Activated CD8-positive, alpha-beta memory T cell treated with anti-CD3 and anti-CD28 coated beads, Interleukin-2, amount 50 U/mL, for 24 hours (primary cell): ENCODE results near the gene TMEM61.
"Not testable (repeated sequence)": the region's sequence is repeated elsewhere in the genome, so short reads cannot be mapped to it uniquely, and the experiment has no call there.

ENCODE experiments used
- DNase-seq: peaks from one replicate; pipeline ENCODE4 v3.0.0-alpha.2; 2020; ENCODE audit errors: extremely low read depth

Gene TMEM61

GRCh38 chr1:54962612-54963395 lies 17.6 kb upstream of the TMEM61 start:
- no peak for DNase-seq

- DNase-seq = not testable (repeated sequence)
Observed at GRCh38 chr1:54963829-54964228, 16.6 kb upstream of the TMEM61 start.

GRCh38 chr1:54965624-54966340 lies 14.6 kb upstream of the TMEM61 start:
- no peak for DNase-seq

- DNase-seq = no peak
Observed at GRCh38 chr1:54967372-54967771, 13.1 kb upstream of the TMEM61 start.

GRCh38 chr1:54968551-54968950 lies 11.9 kb upstream of the TMEM61 start:
- no peak for DNase-seq

- DNase-seq = no peak
Observed at GRCh38 chr1:54969879-54970278, 10.5 kb upstream of the TMEM61 start.

GRCh38 chr1:54970901-54971300 lies 9.5 kb upstream of the TMEM61 start:
- DNase-seq = no peak

GRCh38 chr1:54971317-54971791 lies 9.1 kb upstream of the TMEM61 start:
- DNase-seq = no peak

- no peak for DNase-seq
Observed at GRCh38 chr1:54972436-54972835, 8.0 kb upstream of the TMEM61 start.

- DNase-seq = no peak
Observed at GRCh38 chr1:54973205-54973921, 7.1 kb upstream of the TMEM61 start.

GRCh38 chr1:54975356-54976108 lies 4.9 kb upstream of the TMEM61 start:
- DNase-seq = no peak

GRCh38 chr1:54976747-54977146 lies 3.7 kb upstream of the TMEM61 start:
- no peak for DNase-seq

GRCh38 chr1:54977533-54978297 lies 2.7 kb upstream of the TMEM61 start:
- no peak for DNase-seq

- no peak for DNase-seq
Observed at GRCh38 chr1:54978528-54979326, 1.7 kb upstream of the TMEM61 start.

GRCh38 chr1:54979327-54979891 lies 1.0 kb upstream of the TMEM61 start:
- DNase-seq = no peak

GRCh38 chr1:54980046-54980527 lies 341 bp upstream of the TMEM61 start:
- DNase-seq = no peak

GRCh38 chr1:54981466-54981865 lies 1.0 kb downstream of the TMEM61 start:
- DNase-seq = no peak

GRCh38 chr1:54982739-54983138 lies 2.3 kb downstream of the TMEM61 start:
- no peak for DNase-seq

- no peak for DNase-seq
Observed at GRCh38 chr1:54984131-54984842, 3.9 kb downstream of the TMEM61 start.
